ENCODE data around the gene POLR1A. TPM values are rescaled to one million over a fixed set of nuclear protein-coding genes. Genes with fewer than 3 reads are reported as not detected.

Gene POLR1A
- total and polyA plus RNA-seq, 4 donors: 3.2 to 12.3 (median 6.1) TPM

DNA sequence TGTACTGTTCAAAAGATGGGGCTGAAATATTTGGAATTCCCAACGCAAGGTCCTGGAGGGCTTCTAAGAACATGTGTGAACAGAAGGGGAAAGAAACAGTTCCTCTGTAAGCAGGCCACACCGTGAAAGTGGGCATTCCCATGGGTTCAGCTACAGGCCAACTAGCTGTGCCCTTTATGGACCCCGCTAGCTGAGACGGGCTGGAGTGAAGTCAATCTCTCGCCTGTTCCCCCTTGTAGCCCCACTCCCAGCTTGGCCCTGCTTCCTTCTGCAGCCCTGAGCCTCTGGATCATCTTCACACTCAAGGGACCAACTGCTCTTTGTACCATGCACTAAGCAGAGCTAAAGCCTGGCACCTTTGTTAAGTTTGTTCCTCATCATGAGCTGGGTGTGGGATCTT lies 55.4 kb downstream of the POLR1A start:
- DNase-seq (ENCODE audit: low spot score): no peak
- Histone ChIP-seq H3K4me3 (ENCODE audit: low read depth in 1 of 3, low read length in 3 of 3) (no peak overlapping the region), H3K27ac (ENCODE audit: low read depth in 1 of 2, low read length in 2 of 2) (no peak overlapping the region), H3K9me3 (ENCODE audit: control insufficient read depth in 4 of 4, low read length in 3 of 4) (no peaks in the 10 kb centered on the region), H3K27me3 (ENCODE audit: control insufficient read depth in 4 of 4, insufficient read depth in 4 of 4, low read length in 3 of 4) (no peaks in the 10 kb centered on the region), H3K4me1 (ENCODE audit: control insufficient read depth in 4 of 4, insufficient read depth in 4 of 4, low read length in 3 of 4) (no peaks in the 10 kb centered on the region), H3K9ac (ENCODE audit: low read depth in 1 of 2, low read length in 2 of 2) (no peak overlapping the region), H3K36me3 (ENCODE audit: control insufficient read depth in 4 of 4, insufficient read depth in 3 of 4, low read depth in 1 of 4, low read length in 3 of 4) (peaks cover 11 to 26% (median 21%) of the 10 kb centered on the region in 4 donors)
- 94% methylated on average over 5 of the region's 5 CpGs for WGBS
- TF ChIP-seq GABPA (IDR thresholded peaks at IDR 0.05 in 1 of 2, conservative IDR thresholded peaks at IDR 0.05 in 1 of 2): no peak
- no peak for TF ChIP-seq HNF4A (conservative IDR thresholded peaks at IDR 0.05)
- TF ChIP-seq, protein P1, sequence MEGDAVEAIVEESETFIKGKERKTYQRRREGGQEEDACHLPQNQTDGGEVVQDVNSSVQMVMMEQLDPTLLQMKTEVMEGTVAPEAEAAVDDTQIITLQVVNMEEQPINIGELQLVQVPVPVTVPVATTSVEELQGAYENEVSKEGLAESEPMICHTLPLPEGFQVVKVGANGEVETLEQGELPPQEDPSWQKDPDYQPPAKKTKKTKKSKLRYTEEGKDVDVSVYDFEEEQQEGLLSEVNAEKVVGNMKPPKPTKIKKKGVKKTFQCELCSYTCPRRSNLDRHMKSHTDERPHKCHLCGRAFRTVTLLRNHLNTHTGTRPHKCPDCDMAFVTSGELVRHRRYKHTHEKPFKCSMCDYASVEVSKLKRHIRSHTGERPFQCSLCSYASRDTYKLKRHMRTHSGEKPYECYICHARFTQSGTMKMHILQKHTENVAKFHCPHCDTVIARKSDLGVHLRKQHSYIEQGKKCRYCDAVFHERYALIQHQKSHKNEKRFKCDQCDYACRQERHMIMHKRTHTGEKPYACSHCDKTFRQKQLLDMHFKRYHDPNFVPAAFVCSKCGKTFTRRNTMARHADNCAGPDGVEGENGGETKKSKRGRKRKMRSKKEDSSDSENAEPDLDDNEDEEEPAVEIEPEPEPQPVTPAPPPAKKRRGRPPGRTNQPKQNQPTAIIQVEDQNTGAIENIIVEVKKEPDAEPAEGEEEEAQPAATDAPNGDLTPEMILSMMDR (IDR thresholded peaks at IDR 0.05; ENCODE audit: low read depth, low read length, missing input control): no peak
- TF ChIP-seq TAF1 (conservative IDR thresholded peaks at IDR 0.05): no peak

DNA sequence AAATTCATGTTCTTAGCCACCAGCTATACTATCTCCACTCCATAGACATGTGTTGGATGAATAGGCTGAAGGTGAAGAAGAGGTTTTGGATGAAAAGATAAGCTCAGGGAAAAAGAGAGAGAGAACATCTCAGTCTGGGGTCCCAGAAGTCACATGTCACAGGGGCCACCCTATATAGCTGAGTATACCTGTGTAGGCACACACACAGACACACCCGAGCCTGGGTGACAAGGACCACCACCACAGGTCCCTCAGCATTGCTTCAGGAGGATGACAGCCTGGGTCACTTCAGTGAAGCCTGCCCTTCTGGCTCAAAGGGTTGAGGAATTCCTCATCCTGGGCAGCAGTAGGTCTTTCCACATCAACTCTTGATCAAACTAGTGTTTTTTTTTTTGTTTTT lies 56.2 kb downstream of the POLR1A start:
- no peaks in the 10 kb centered on the region for H3K27me3 ChIP-seq (ENCODE audit: control insufficient read depth in 4 of 4, insufficient read depth in 4 of 4, low read length in 3 of 4)
- no peaks in the 10 kb centered on the region for H3K4me1 ChIP-seq (ENCODE audit: control insufficient read depth in 4 of 4, insufficient read depth in 4 of 4, low read length in 3 of 4)
- no peak overlapping the region for H3K4me3 ChIP-seq (ENCODE audit: low read depth in 1 of 3, low read length in 3 of 3)
- H3K9ac ChIP-seq (ENCODE audit: low read depth in 1 of 2, low read length in 2 of 2): no peak overlapping the region
- H3K27ac ChIP-seq (ENCODE audit: low read depth in 1 of 2, low read length in 2 of 2): no peak overlapping the region
- TF ChIP-seq YY1 (IDR thresholded peaks at IDR 0.05) (no peak), JUND (IDR thresholded peaks at IDR 0.05) (no peak), HNF4A (conservative IDR thresholded peaks at IDR 0.05) (no peak), FOXA1 (IDR thresholded peaks at IDR 0.05) (no peak), GABPA (IDR thresholded peaks at IDR 0.05 in 1 of 2, conservative IDR thresholded peaks at IDR 0.05 in 1 of 2) (no peak), RXRA (IDR thresholded peaks at IDR 0.05) (no peak), TAF1 (conservative IDR thresholded peaks at IDR 0.05) (no peak), NR2F2 (IDR thresholded peaks at IDR 0.05) (no peak), RAD21 (IDR thresholded peaks at IDR 0.05) (no peak), EGR1 (IDR thresholded peaks at IDR 0.05; ENCODE audit: low read depth in 2 of 2) (no peak), HNF4G (IDR thresholded peaks at IDR 0.05) (no peak), FOXA2 (IDR thresholded peaks at IDR 0.05) (no peak), SP1 (IDR thresholded peaks at IDR 0.05) (no peak)
- TF ChIP-seq, protein P2, sequence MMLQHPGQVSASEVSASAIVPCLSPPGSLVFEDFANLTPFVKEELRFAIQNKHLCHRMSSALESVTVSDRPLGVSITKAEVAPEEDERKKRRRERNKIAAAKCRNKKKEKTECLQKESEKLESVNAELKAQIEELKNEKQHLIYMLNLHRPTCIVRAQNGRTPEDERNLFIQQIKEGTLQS (IDR thresholded peaks at IDR 0.05): no peak
- TF ChIP-seq, protein P1 (IDR thresholded peaks at IDR 0.05; ENCODE audit: low read depth, low read length, missing input control): no peak
- TF ChIP-seq, protein P3, sequence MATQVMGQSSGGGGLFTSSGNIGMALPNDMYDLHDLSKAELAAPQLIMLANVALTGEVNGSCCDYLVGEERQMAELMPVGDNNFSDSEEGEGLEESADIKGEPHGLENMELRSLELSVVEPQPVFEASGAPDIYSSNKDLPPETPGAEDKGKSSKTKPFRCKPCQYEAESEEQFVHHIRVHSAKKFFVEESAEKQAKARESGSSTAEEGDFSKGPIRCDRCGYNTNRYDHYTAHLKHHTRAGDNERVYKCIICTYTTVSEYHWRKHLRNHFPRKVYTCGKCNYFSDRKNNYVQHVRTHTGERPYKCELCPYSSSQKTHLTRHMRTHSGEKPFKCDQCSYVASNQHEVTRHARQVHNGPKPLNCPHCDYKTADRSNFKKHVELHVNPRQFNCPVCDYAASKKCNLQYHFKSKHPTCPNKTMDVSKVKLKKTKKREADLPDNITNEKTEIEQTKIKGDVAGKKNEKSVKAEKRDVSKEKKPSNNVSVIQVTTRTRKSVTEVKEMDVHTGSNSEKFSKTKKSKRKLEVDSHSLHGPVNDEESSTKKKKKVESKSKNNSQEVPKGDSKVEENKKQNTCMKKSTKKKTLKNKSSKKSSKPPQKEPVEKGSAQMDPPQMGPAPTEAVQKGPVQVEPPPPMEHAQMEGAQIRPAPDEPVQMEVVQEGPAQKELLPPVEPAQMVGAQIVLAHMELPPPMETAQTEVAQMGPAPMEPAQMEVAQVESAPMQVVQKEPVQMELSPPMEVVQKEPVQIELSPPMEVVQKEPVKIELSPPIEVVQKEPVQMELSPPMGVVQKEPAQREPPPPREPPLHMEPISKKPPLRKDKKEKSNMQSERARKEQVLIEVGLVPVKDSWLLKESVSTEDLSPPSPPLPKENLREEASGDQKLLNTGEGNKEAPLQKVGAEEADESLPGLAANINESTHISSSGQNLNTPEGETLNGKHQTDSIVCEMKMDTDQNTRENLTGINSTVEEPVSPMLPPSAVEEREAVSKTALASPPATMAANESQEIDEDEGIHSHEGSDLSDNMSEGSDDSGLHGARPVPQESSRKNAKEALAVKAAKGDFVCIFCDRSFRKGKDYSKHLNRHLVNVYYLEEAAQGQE (IDR thresholded peaks at IDR 0.05): no peak
- TF ChIP-seq, protein P4, sequence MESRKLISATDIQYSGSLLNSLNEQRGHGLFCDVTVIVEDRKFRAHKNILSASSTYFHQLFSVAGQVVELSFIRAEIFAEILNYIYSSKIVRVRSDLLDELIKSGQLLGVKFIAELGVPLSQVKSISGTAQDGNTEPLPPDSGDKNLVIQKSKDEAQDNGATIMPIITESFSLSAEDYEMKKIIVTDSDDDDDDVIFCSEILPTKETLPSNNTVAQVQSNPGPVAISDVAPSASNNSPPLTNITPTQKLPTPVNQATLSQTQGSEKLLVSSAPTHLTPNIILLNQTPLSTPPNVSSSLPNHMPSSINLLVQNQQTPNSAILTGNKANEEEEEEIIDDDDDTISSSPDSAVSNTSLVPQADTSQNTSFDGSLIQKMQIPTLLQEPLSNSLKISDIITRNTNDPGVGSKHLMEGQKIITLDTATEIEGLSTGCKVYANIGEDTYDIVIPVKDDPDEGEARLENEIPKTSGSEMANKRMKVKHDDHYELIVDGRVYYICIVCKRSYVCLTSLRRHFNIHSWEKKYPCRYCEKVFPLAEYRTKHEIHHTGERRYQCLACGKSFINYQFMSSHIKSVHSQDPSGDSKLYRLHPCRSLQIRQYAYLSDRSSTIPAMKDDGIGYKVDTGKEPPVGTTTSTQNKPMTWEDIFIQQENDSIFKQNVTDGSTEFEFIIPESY (IDR thresholded peaks at IDR 0.05): no peak
- TF ChIP-seq, protein P5, sequence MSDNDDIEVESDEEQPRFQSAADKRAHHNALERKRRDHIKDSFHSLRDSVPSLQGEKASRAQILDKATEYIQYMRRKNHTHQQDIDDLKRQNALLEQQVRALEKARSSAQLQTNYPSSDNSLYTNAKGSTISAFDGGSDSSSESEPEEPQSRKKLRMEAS (IDR thresholded peaks at IDR 0.05): no peak
- no peak for DNase-seq (ENCODE audit: low spot score)
- peaks cover 14 to 27% (median 22%) of the 10 kb centered on the region in 4 donors for H3K36me3 ChIP-seq (ENCODE audit: control insufficient read depth in 4 of 4, insufficient read depth in 3 of 4, low read depth in 1 of 4, low read length in 3 of 4)
- no peaks in the 10 kb centered on the region for H3K9me3 ChIP-seq (ENCODE audit: control insufficient read depth in 4 of 4, low read length in 3 of 4)
- 93% methylated on average over 1 of the region's 1 CpG for WGBS
